Spleen (tissue), 7 donors: ENCODE measurements around the gene CHD8.

Source experiments
- CTCF ChIP-seq, 11 experiments: fragments of 200-600 bp in 7 of 11; fragments of 450-650 bp in 4 of 11; sonication (generic) in 4 of 11; IDR thresholded peaks in 8 of 11; conservative IDR thresholded peaks in 3 of 11; 1 replicate in 7 of 11; 2 replicates in 4 of 11; pipeline versions ENCODE4 v1.4.0 to v1.8.0; 2016 to 2021; ENCODE audit warnings: antibody characterized with exemption in 11 of 11, inconsistent platforms in 4 of 11, mild to moderate bottlenecking in 1 of 11
- POLR2AphosphoS5 ChIP-seq, 3 donors: sonication (generic); formaldehyde crosslinking; IDR thresholded peaks; one replicate each; pipeline ENCODE4 v1.5.1; 2017; ENCODE audit warnings: antibody characterized with exemption in 3 of 3
- donor health status: DM: no; HTN: no; CAD: no; lungs with moderate emphysema.
- donor health status: DM: no; HTN: no; CAD: no.
- donor health status: DM: no; HTN: no; CAD: no.

GRCh38 chr14:21343035-21343794, 112.7 kb downstream of the CHD8 start:
- TF ChIP-seq POLR2AphosphoS5 (IDR thresholded peaks at IDR 0.05) (no peak), CTCF (IDR thresholded peaks at IDR 0.05 in 8 of 11, conservative IDR thresholded peaks at IDR 0.05 in 3 of 11) (no peak)
